ENCODE results near the gene LARGE1. TPM values are rescaled to one million over a fixed set of nuclear protein-coding genes. Genes with fewer than 3 reads are reported as not detected.

LARGE1 gene
- total and polyA plus RNA-seq, 10 donors, result 1.9 to 35.8 (median 22.8) TPM

DNA sequence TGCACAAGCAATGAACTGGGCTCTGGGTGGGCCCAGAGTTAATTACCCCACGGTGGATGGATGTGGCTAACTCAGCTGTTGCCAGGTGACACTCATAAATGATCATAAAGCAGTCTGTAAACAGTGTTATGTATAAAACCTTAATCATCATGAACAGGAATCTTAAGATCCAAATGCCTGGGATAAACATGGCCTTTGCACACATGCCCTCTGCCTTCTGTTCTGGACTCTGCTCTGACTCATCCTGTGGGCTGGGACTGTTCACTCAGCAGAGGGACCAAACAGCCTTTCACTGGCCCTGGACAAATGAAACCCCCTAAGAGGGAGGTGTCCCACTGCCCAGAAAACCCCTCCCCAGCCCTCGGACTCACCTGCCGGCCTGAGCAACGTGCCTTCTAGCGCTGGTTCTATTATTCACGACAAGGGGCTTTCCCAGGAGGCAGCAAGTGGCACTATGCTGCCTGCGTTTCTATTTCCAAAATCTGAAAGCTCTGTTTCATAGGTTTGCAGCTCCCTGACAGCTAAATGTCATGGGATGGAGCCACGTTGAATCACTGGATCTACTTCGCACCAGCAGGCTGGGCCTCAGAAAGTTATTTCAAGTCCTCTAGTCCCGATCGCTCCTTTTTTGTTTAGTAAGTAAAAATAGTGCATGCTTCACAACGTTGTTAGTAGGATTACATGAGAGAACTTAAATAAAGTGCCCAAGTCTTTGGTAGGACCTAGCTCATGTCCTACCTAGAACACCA lies 53.0 kb downstream of the LARGE1 start:
- H3K9me3 ChIP-seq, result no peaks in the 10 kb centered on the region
- no peaks in the 10 kb centered on the region for H3K36me3 ChIP-seq
- no peak overlapping the region for H3K4me3 ChIP-seq
- peaks cover 0 to 9% (median 0%) of the 10 kb centered on the region in 6 donors for H3K4me1 ChIP-seq
- TF ChIP-seq POLR2AphosphoS5 (IDR thresholded peaks at IDR 0.05) (no peak), POLR2A (IDR thresholded peaks at IDR 0.05) (no peak)
- TF ChIP-seq, protein P1, sequence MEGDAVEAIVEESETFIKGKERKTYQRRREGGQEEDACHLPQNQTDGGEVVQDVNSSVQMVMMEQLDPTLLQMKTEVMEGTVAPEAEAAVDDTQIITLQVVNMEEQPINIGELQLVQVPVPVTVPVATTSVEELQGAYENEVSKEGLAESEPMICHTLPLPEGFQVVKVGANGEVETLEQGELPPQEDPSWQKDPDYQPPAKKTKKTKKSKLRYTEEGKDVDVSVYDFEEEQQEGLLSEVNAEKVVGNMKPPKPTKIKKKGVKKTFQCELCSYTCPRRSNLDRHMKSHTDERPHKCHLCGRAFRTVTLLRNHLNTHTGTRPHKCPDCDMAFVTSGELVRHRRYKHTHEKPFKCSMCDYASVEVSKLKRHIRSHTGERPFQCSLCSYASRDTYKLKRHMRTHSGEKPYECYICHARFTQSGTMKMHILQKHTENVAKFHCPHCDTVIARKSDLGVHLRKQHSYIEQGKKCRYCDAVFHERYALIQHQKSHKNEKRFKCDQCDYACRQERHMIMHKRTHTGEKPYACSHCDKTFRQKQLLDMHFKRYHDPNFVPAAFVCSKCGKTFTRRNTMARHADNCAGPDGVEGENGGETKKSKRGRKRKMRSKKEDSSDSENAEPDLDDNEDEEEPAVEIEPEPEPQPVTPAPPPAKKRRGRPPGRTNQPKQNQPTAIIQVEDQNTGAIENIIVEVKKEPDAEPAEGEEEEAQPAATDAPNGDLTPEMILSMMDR (IDR thresholded peaks at IDR 0.05 in 8 of 11, conservative IDR thresholded peaks at IDR 0.05 in 3 of 11), result no peak
- H3K27ac ChIP-seq, result no peak overlapping the region
- H3K27me3 ChIP-seq (replicated peaks in 1 of 7), result no peaks in the 10 kb centered on the region
- WGBS, 5 donors, result 85 to 89% (median 88%) methylated on average over 12 of the region's 12 CpGs
- no peak for DNase-seq
- intact Hi-C loops (cut with DNase I; ENCODE audit: low total_unique reads), result no loop called here

DNA sequence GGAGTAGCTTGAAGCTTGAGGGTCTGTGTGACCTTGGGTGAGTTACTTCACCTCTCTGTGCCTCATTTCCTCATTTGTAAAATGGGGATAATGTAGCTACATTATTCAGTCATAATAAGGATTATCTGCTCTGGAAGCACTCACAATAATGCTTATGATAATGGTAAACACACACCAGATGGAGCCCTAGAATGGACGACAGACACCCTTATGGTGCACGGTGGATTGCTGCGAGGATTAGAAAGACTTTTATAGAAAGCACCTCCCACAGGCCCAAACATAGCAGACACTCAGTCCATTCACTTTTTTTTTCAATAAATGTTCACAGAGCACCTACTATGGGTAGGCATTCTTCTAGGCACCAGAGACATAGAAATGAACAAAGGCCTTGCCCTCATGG lies 53.8 kb downstream of the LARGE1 start:
- no peak for DNase-seq

DNA sequence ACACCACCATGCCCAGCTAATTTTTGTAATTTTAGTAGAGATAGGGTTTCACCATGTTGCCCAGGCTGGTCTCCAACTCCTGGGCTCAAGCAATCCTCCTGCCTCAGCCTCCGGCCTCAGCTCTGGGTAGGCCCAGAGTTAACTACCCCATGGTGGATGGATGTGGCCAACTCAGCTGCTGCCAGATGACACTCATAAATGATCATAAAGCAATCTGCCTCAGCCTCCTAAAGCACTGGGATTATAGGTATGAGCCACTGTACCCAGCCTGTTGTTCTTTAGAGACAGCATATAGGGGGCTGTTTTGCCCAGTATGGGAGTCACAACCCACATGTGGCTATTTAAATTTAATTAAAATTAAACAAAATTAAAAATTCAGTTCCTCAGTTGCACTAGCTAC lies 54.3 kb downstream of the LARGE1 start:
- H3K4me3 ChIP-seq, result no peak overlapping the region
- intact Hi-C loops (cut with DNase I; ENCODE audit: low total_unique reads), result no loop called here
- no peaks in the 10 kb centered on the region for H3K36me3 ChIP-seq
- DNase-seq, result no peak
- no peak overlapping the region for H3K27ac ChIP-seq
- H3K9me3 ChIP-seq, result no peaks in the 10 kb centered on the region
- 88 to 100% (median 94%) methylated on average over 1 of the region's 1 CpG for WGBS, 5 donors
- no peaks in the 10 kb centered on the region for H3K4me1 ChIP-seq
- no peaks in the 10 kb centered on the region for H3K27me3 ChIP-seq (replicated peaks in 1 of 7)
- no peak for TF ChIP-seq POLR2AphosphoS5 (IDR thresholded peaks at IDR 0.05)
- TF ChIP-seq, protein P1 (IDR thresholded peaks at IDR 0.05 in 8 of 11, conservative IDR thresholded peaks at IDR 0.05 in 3 of 11), result no peak
- TF ChIP-seq POLR2A (IDR thresholded peaks at IDR 0.05), result no peak

More for the DNA sequence above, 53.8 kb downstream of the LARGE1 start:
- Histone ChIP-seq H3K27me3 (replicated peaks in 1 of 7) (no peaks in the 10 kb centered on the region), H3K36me3 (no peaks in the 10 kb centered on the region), H3K4me1 (peaks cover 0 to 1% (median 0%) of the 10 kb centered on the region in 6 donors), H3K27ac (no peak overlapping the region), H3K4me3 (no peak overlapping the region), H3K9me3 (no peaks in the 10 kb centered on the region)
- TF ChIP-seq, protein P1 (IDR thresholded peaks at IDR 0.05 in 8 of 11, conservative IDR thresholded peaks at IDR 0.05 in 3 of 11), result no peak
- no peak for TF ChIP-seq POLR2A (IDR thresholded peaks at IDR 0.05)
- no peak for TF ChIP-seq POLR2AphosphoS5 (IDR thresholded peaks at IDR 0.05)
- intact Hi-C loops (cut with DNase I; ENCODE audit: low total_unique reads), result no loop called here
- 86 to 95% (median 91%) methylated on average over 3 of the region's 3 CpGs for WGBS, 5 donors

DNA sequence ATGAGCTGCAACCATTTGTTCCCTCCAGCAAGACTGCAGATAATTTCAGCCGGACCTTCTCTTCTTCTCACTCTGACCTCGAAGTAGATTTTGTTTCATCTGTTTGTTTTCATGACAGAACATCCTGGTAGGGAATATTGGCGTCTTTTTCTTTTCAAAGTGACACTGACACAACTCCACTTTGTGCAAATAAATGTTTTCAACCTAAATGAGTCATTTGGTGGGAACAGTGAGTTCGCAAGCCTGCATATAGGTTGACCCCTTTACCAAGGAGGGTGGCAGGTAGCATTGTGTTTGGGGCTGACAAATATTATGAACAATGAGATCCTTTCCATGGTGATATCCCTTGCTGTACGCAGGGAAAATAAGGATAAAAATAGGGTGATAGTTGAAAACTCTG lies 55.0 kb downstream of the LARGE1 start:
- intact Hi-C loops (cut with DNase I; ENCODE audit: low total_unique reads), result no loop called here
- TF ChIP-seq, protein P1 (IDR thresholded peaks at IDR 0.05 in 8 of 11, conservative IDR thresholded peaks at IDR 0.05 in 3 of 11), result no peak

More for the DNA sequence above, 55.0 kb downstream of the LARGE1 start:
- DNase-seq, result no peak
- H3K9me3 ChIP-seq, result no peaks in the 10 kb centered on the region
- WGBS, 5 donors, result 76 to 84% (median 80%) methylated on average over 5 of the region's 5 CpGs
- H3K4me1 ChIP-seq, result no peaks in the 10 kb centered on the region
- H3K27me3 ChIP-seq (replicated peaks in 1 of 7), result no peaks in the 10 kb centered on the region
- H3K36me3 ChIP-seq, result no peaks in the 10 kb centered on the region
- no peak overlapping the region for H3K4me3 ChIP-seq
- no peak overlapping the region for H3K27ac ChIP-seq
